OCI-M1 (cell line): ENCODE data around the gene BAHCC1.
A peak's percentile ranks its signal among the peaks of the same experiment; 100 is the strongest.

Experiments used
- DNase-seq: peaks from one replicate; lab custom pipeline; 2025; lab: John Stamatoyannopoulos, UW

The BAHCC1 gene

GRCh38 chr17:81514739-81515529 lies 119.7 kb downstream of the BAHCC1 start:
- peak; percentile 52 for DNase-seq

DNA sequence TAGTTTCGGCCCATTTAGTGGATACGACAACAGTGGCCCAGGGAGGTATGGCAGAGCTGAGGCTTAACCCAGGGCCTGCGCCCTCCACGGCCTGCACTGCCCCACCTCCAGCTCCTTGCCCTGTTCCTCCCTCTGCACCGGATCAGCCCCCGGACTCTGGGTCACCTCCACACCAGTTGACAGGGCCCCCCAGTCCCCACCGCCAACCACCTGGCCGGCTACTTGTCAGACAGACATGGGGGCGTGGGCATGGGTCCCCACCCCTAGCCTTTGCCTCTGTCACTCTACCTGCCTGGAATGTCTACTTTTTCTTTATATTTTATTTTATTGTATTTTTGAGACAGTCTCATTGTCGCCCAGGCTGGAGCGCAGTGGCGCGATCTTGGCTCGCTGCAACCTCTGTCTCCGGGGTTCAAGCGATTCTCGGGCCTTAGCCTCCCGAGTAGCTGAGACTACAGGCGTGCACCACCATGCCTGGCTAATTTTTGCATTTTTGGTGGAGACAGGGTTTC lies 120.3 kb downstream of the BAHCC1 start:
- DNase-seq = no peak
